ENCODE results near the gene NIPAL4.

The NIPAL4 gene

GRCh38 chr5:157469687-157470086 is 9.7 kb downstream of the NIPAL4 start:
- no peak for TF ChIP-seq CTCF (conservative IDR thresholded peaks at IDR 0.05; ENCODE audit: control insufficient read depth, insufficient read depth, low read depth, low read length)
- H3K4me3 ChIP-seq (ENCODE audit: control insufficient read depth, low read depth, low read length), result no peak overlapping the region
- DNase-seq (ENCODE audit: low read depth), result no peak

GRCh38 chr5:157470631-157471030 is 10.6 kb downstream of the NIPAL4 start:
- H3K4me3 ChIP-seq (ENCODE audit: control insufficient read depth, low read depth, low read length), result no peak overlapping the region
- no peak for DNase-seq (ENCODE audit: low read depth)
- no peak for TF ChIP-seq CTCF (conservative IDR thresholded peaks at IDR 0.05; ENCODE audit: control insufficient read depth, insufficient read depth, low read depth, low read length)

- H3K4me3 ChIP-seq (ENCODE audit: control insufficient read depth, low read depth, low read length), result no peak overlapping the region
- peak; percentile 45 for DNase-seq (ENCODE audit: low read depth)
- peak; percentile 74 for TF ChIP-seq CTCF (conservative IDR thresholded peaks at IDR 0.05; ENCODE audit: control insufficient read depth, insufficient read depth, low read depth, low read length)
Observed at GRCh38 chr5:157471709-157472108, 11.7 kb downstream of the NIPAL4 start.

GRCh38 chr5:157473383-157474320 is 13.6 kb downstream of the NIPAL4 start:
- no peak overlapping the region for H3K4me3 ChIP-seq (ENCODE audit: control insufficient read depth, low read depth, low read length)
- TF ChIP-seq CTCF (conservative IDR thresholded peaks at IDR 0.05; ENCODE audit: control insufficient read depth, insufficient read depth, low read depth, low read length), result peak; percentile 11
- no peak for DNase-seq (ENCODE audit: low read depth)

- no peak for TF ChIP-seq CTCF (conservative IDR thresholded peaks at IDR 0.05; ENCODE audit: control insufficient read depth, insufficient read depth, low read depth, low read length)
- DNase-seq (ENCODE audit: low read depth), result no peak
- H3K4me3 ChIP-seq (ENCODE audit: control insufficient read depth, low read depth, low read length), result no peak overlapping the region
Observed at GRCh38 chr5:157475432-157475831, 15.4 kb downstream of the NIPAL4 start.

GRCh38 chr5:157476702-157477408 is 16.8 kb downstream of the NIPAL4 start:
- H3K4me3 ChIP-seq (ENCODE audit: control insufficient read depth, low read depth, low read length), result no peak overlapping the region
- peak; percentile 73 for DNase-seq (ENCODE audit: low read depth)
- TF ChIP-seq CTCF (conservative IDR thresholded peaks at IDR 0.05; ENCODE audit: control insufficient read depth, insufficient read depth, low read depth, low read length), result peak; percentile 86

All from fibroblast of mammary gland (primary cell).